Measurements from ENCODE around the gene PIK3AP1.

PIK3AP1 gene

GRCh38 chr10:96719200-96719599 is 1.1 kb downstream of the PIK3AP1 start:
- Histone ChIP-seq H3K9ac (ENCODE audit: low read length) (no peak overlapping the region), H3K4me1 (ENCODE audit: insufficient read depth, low read length) (peaks cover 9% of the 10 kb centered on the region), H3K27me3 (ENCODE audit: control insufficient read depth in 1 of 2, insufficient read depth in 2 of 2, low read length in 2 of 2) (peaks cover 5 to 7% of the 10 kb centered on the region in 2 donors), H3K4me3 (ENCODE audit: low read depth in 1 of 2, low read length in 2 of 2) (no peak overlapping the region), H3K36me3 (ENCODE audit: insufficient read depth, low read length) (no peaks in the 10 kb centered on the region), H3K27ac (ENCODE audit: low read depth, low read length) (no peak overlapping the region), H3K9me3 (ENCODE audit: low read length) (no peaks in the 10 kb centered on the region)

- H3K4me3 ChIP-seq (ENCODE audit: low read depth in 1 of 2, low read length in 2 of 2): no peak overlapping the region
Measured at GRCh38 chr10:96718304-96718990, 1.9 kb downstream of the PIK3AP1 start.

GRCh38 chr10:96716390-96716789 is 3.9 kb downstream of the PIK3AP1 start:
- no peak overlapping the region for H3K4me3 ChIP-seq (ENCODE audit: low read depth in 1 of 2, low read length in 2 of 2)
- H3K36me3 ChIP-seq (ENCODE audit: insufficient read depth, low read length): no peaks in the 10 kb centered on the region
- peaks cover 9% of the 10 kb centered on the region for H3K4me1 ChIP-seq (ENCODE audit: insufficient read depth, low read length)
- no peaks in the 10 kb centered on the region for H3K9me3 ChIP-seq (ENCODE audit: low read length)
- peaks cover 0 to 6% of the 10 kb centered on the region in 2 donors for H3K27me3 ChIP-seq (ENCODE audit: control insufficient read depth in 1 of 2, insufficient read depth in 2 of 2, low read length in 2 of 2)
- H3K27ac ChIP-seq (ENCODE audit: low read depth, low read length): no peak overlapping the region
- no peak overlapping the region for H3K9ac ChIP-seq (ENCODE audit: low read length)

More at GRCh38 chr10:96718304-96718990, 1.9 kb downstream of the PIK3AP1 start:
- Histone ChIP-seq H3K4me1 (ENCODE audit: insufficient read depth, low read length) (peaks cover 9% of the 10 kb centered on the region), H3K36me3 (ENCODE audit: insufficient read depth, low read length) (no peaks in the 10 kb centered on the region), H3K27me3 (ENCODE audit: control insufficient read depth in 1 of 2, insufficient read depth in 2 of 2, low read length in 2 of 2) (peaks cover 5 to 7% of the 10 kb centered on the region in 2 donors), H3K9me3 (ENCODE audit: low read length) (no peaks in the 10 kb centered on the region), H3K27ac (ENCODE audit: low read depth, low read length) (no peak overlapping the region), H3K9ac (ENCODE audit: low read length) (no peak overlapping the region)

GRCh38 chr10:96714746-96715255 is 5.5 kb downstream of the PIK3AP1 start:
- H3K9me3 ChIP-seq (ENCODE audit: low read length): no peaks in the 10 kb centered on the region
- no peak overlapping the region for H3K4me3 ChIP-seq (ENCODE audit: low read depth in 1 of 2, low read length in 2 of 2)
- no peaks in the 10 kb centered on the region for H3K4me1 ChIP-seq (ENCODE audit: insufficient read depth, low read length)

GRCh38 chr10:96714031-96714590 is 6.2 kb downstream of the PIK3AP1 start:
- no peaks in the 10 kb centered on the region for H3K4me1 ChIP-seq (ENCODE audit: insufficient read depth, low read length)

More at GRCh38 chr10:96714746-96715255, 5.5 kb downstream of the PIK3AP1 start:
- H3K27ac ChIP-seq (ENCODE audit: low read depth, low read length): no peak overlapping the region
- no peaks in the 10 kb centered on the region for H3K36me3 ChIP-seq (ENCODE audit: insufficient read depth, low read length)
- H3K9ac ChIP-seq (ENCODE audit: low read length): no peak overlapping the region
- no peaks in the 10 kb centered on the region for H3K27me3 ChIP-seq (ENCODE audit: control insufficient read depth in 1 of 2, insufficient read depth in 2 of 2, low read length in 2 of 2)

GRCh38 chr10:96712662-96713271 is 7.5 kb downstream of the PIK3AP1 start:
- H3K36me3 ChIP-seq (ENCODE audit: insufficient read depth, low read length): no peaks in the 10 kb centered on the region
- H3K27ac ChIP-seq (ENCODE audit: low read depth, low read length): no peak overlapping the region
- no peak overlapping the region for H3K4me3 ChIP-seq (ENCODE audit: low read depth in 1 of 2, low read length in 2 of 2)
- no peaks in the 10 kb centered on the region for H3K27me3 ChIP-seq (ENCODE audit: control insufficient read depth in 1 of 2, insufficient read depth in 2 of 2, low read length in 2 of 2)
- no peaks in the 10 kb centered on the region for H3K9me3 ChIP-seq (ENCODE audit: low read length)
- no peaks in the 10 kb centered on the region for H3K4me1 ChIP-seq (ENCODE audit: insufficient read depth, low read length)
- H3K9ac ChIP-seq (ENCODE audit: low read length): no peak overlapping the region

More at GRCh38 chr10:96714031-96714590, 6.2 kb downstream of the PIK3AP1 start:
- Histone ChIP-seq H3K27ac (ENCODE audit: low read depth, low read length) (no peak overlapping the region), H3K36me3 (ENCODE audit: insufficient read depth, low read length) (no peaks in the 10 kb centered on the region), H3K9me3 (ENCODE audit: low read length) (no peaks in the 10 kb centered on the region), H3K9ac (ENCODE audit: low read length) (no peak overlapping the region), H3K4me3 (ENCODE audit: low read depth in 1 of 2, low read length in 2 of 2) (no peak overlapping the region), H3K27me3 (ENCODE audit: control insufficient read depth in 1 of 2, insufficient read depth in 2 of 2, low read length in 2 of 2) (no peaks in the 10 kb centered on the region)

GRCh38 chr10:96711048-96711728 is 9.1 kb downstream of the PIK3AP1 start:
- no peaks in the 10 kb centered on the region for H3K4me1 ChIP-seq (ENCODE audit: insufficient read depth, low read length)

GRCh38 chr10:96709525-96709924 is 10.8 kb downstream of the PIK3AP1 start:
- Histone ChIP-seq H3K9me3 (ENCODE audit: low read length) (no peaks in the 10 kb centered on the region), H3K4me3 (ENCODE audit: low read depth in 1 of 2, low read length in 2 of 2) (no peak overlapping the region), H3K27ac (ENCODE audit: low read depth, low read length) (no peak overlapping the region), H3K36me3 (ENCODE audit: insufficient read depth, low read length) (no peaks in the 10 kb centered on the region), H3K9ac (ENCODE audit: low read length) (no peak overlapping the region), H3K27me3 (ENCODE audit: control insufficient read depth in 1 of 2, insufficient read depth in 2 of 2, low read length in 2 of 2) (no peaks in the 10 kb centered on the region), H3K4me1 (ENCODE audit: insufficient read depth, low read length) (no peaks in the 10 kb centered on the region)

More at GRCh38 chr10:96711048-96711728, 9.1 kb downstream of the PIK3AP1 start:
- Histone ChIP-seq H3K9ac (ENCODE audit: low read length) (no peak overlapping the region), H3K9me3 (ENCODE audit: low read length) (no peaks in the 10 kb centered on the region), H3K4me3 (ENCODE audit: low read depth in 1 of 2, low read length in 2 of 2) (no peak overlapping the region), H3K27ac (ENCODE audit: low read depth, low read length) (no peak overlapping the region), H3K36me3 (ENCODE audit: insufficient read depth, low read length) (no peaks in the 10 kb centered on the region), H3K27me3 (ENCODE audit: control insufficient read depth in 1 of 2, insufficient read depth in 2 of 2, low read length in 2 of 2) (no peaks in the 10 kb centered on the region)

- Histone ChIP-seq H3K4me3 (ENCODE audit: low read depth in 1 of 2, low read length in 2 of 2) (no peak overlapping the region), H3K9me3 (ENCODE audit: low read length) (no peaks in the 10 kb centered on the region), H3K27ac (ENCODE audit: low read depth, low read length) (no peak overlapping the region), H3K4me1 (ENCODE audit: insufficient read depth, low read length) (no peaks in the 10 kb centered on the region), H3K9ac (ENCODE audit: low read length) (no peak overlapping the region), H3K27me3 (ENCODE audit: control insufficient read depth in 1 of 2, insufficient read depth in 2 of 2, low read length in 2 of 2) (no peaks in the 10 kb centered on the region), H3K36me3 (ENCODE audit: insufficient read depth, low read length) (no peaks in the 10 kb centered on the region)
Measured at GRCh38 chr10:96708996-96709395, 11.3 kb downstream of the PIK3AP1 start.

- no peak overlapping the region for H3K27ac ChIP-seq (ENCODE audit: low read depth, low read length)
Measured at GRCh38 chr10:96708456-96708855, 11.9 kb downstream of the PIK3AP1 start.

GRCh38 chr10:96706331-96706853 is 13.9 kb downstream of the PIK3AP1 start:
- Histone ChIP-seq H3K36me3 (ENCODE audit: insufficient read depth, low read length) (no peaks in the 10 kb centered on the region), H3K27ac (ENCODE audit: low read depth, low read length) (no peak overlapping the region), H3K4me3 (ENCODE audit: low read depth in 1 of 2, low read length in 2 of 2) (no peak overlapping the region), H3K9ac (ENCODE audit: low read length) (no peak overlapping the region), H3K9me3 (ENCODE audit: low read length) (no peaks in the 10 kb centered on the region), H3K4me1 (ENCODE audit: insufficient read depth, low read length) (no peaks in the 10 kb centered on the region), H3K27me3 (ENCODE audit: control insufficient read depth in 1 of 2, insufficient read depth in 2 of 2, low read length in 2 of 2) (no peaks in the 10 kb centered on the region)

More at GRCh38 chr10:96708456-96708855, 11.9 kb downstream of the PIK3AP1 start:
- H3K4me3 ChIP-seq (ENCODE audit: low read depth in 1 of 2, low read length in 2 of 2): no peak overlapping the region
- H3K9me3 ChIP-seq (ENCODE audit: low read length): no peaks in the 10 kb centered on the region
- H3K36me3 ChIP-seq (ENCODE audit: insufficient read depth, low read length): no peaks in the 10 kb centered on the region
- H3K9ac ChIP-seq (ENCODE audit: low read length): no peak overlapping the region
- H3K27me3 ChIP-seq (ENCODE audit: control insufficient read depth in 1 of 2, insufficient read depth in 2 of 2, low read length in 2 of 2): no peaks in the 10 kb centered on the region
- H3K4me1 ChIP-seq (ENCODE audit: insufficient read depth, low read length): no peaks in the 10 kb centered on the region
